IMR-90 (cell line): ENCODE measurements around the gene ST8SIA4. TPM values are rescaled to one million over a fixed set of nuclear protein-coding genes. Genes with fewer than 3 reads are reported as not detected.

Source experiments
- ATAC-seq: fragments of 200-7000 bp; cut with Tn5 transposase; 2 replicates; pipeline ENCODE4 v1.9.1; 2020; ENCODE audit warnings: low read depth, mild to moderate bottlenecking, moderate library complexity
- BruUV-seq: library from RNA; stranded (reverse); fragments of 400-500 nt; replicated peaks from 2 replicates; lab custom pipeline; 2021; lab: Mats Ljungman, UMichigan
- CTCF ChIA-PET: fragments of 300-600 bp; formaldehyde crosslinking; extraction: SDS; loops from one replicate; lab custom pipeline; 2021; ENCODE audit warnings: antibody characterized with exemption; lab: Yijun Ruan, JAX
- POLR2A ChIA-PET: fragments of 300-600 bp; sonication (Branson Sonifier 250); formaldehyde crosslinking; loops from one replicate; lab custom pipeline; 2022; ENCODE audit warnings: antibody characterized with exemption; ENCODE audit not compliant: unreplicated experiment; lab: Charles Lee
- DNase-seq: peaks from one replicate; pipeline ENCODE4 v3.0.0; 2013
- H2AFZ ChIP-seq: replicated peaks from 2 replicates; pipeline ENCODE3; 2013; ENCODE audit warnings: low read length, mild to moderate bottlenecking; ENCODE audit not compliant: poor library complexity
- H2AK5ac ChIP-seq: 2 replicates; pipeline ENCODE4 v1.6.1; 2013; ENCODE audit warnings: low read depth, low read length, inconsistent platforms
- H2AK9ac ChIP-seq: replicated peaks from 2 replicates; pipeline ENCODE3; 2013; ENCODE audit warnings: mild to moderate bottlenecking, low read depth, low read length, moderate library complexity; ENCODE audit not compliant: poor library complexity
- H2BK120ac ChIP-seq: 2 replicates; pipeline ENCODE4 v1.6.1; 2013; ENCODE audit warnings: low read depth, low read length, inconsistent platforms
- H2BK15ac ChIP-seq: 3 replicates; pipeline ENCODE4 v1.6.1; 2013; ENCODE audit warnings: low read depth, low read length, inconsistent platforms
- H2BK20ac ChIP-seq: 2 replicates; pipeline ENCODE4 v1.6.1; 2013; ENCODE audit warnings: low read depth, mild to moderate bottlenecking, inconsistent platforms, low read length, moderate library complexity
- H2BK5ac ChIP-seq: 2 replicates; pipeline ENCODE4 v1.6.1; 2013; ENCODE audit warnings: mild to moderate bottlenecking, low read depth, low read length, inconsistent platforms; ENCODE audit not compliant: poor library complexity, severe bottlenecking
- H3K14ac ChIP-seq: replicated peaks from 2 replicates; pipeline ENCODE4 v1.6.1; 2013; ENCODE audit warnings: low read depth, low read length, inconsistent platforms
- H3K18ac ChIP-seq: 2 replicates; pipeline ENCODE4 v1.6.1; 2013; ENCODE audit warnings: low read depth, low read length, control low read depth
- H3K23ac ChIP-seq: 2 replicates; pipeline ENCODE4 v1.6.1; 2013; ENCODE audit warnings: low read depth, low read length, inconsistent platforms
- H3K27ac ChIP-seq: 2 replicates; pipeline ENCODE4 v1.5.1; 2013; ENCODE audit warnings: mild to moderate bottlenecking, control low read depth, low read length; ENCODE audit not compliant: insufficient read depth
- H3K27me3 ChIP-seq: 2 replicates; pipeline ENCODE4 v1.6.1; 2013; ENCODE audit warnings: low read length; ENCODE audit not compliant: control insufficient read depth, insufficient read depth
- H3K36me3 ChIP-seq: 2 replicates; pipeline ENCODE4 v1.6.1; 2013; ENCODE audit warnings: low read length, mixed read lengths; ENCODE audit not compliant: control insufficient read depth, insufficient read depth
- H3K4ac ChIP-seq: 2 replicates; pipeline ENCODE4 v1.6.1; 2013; ENCODE audit warnings: low read depth, low read length, inconsistent platforms
- H3K4me1 ChIP-seq: 2 replicates; pipeline ENCODE4 v1.6.1; 2013; ENCODE audit warnings: low read length, mixed read lengths; ENCODE audit not compliant: control insufficient read depth, insufficient read depth
- H3K4me2 ChIP-seq: 2 replicates; pipeline ENCODE4 v1.6.1; 2013; ENCODE audit warnings: low read depth, mild to moderate bottlenecking, control low read depth, low read length, moderate library complexity
- H3K4me3 ChIP-seq: 2 replicates; pipeline ENCODE4 v1.5.1; 2013; ENCODE audit warnings: low read depth, mild to moderate bottlenecking, control low read depth, low read length, moderate library complexity; ENCODE audit not compliant: insufficient read depth
- H3K56ac ChIP-seq: 2 replicates; pipeline ENCODE4 v1.6.1; 2013; ENCODE audit warnings: low read length, inconsistent platforms; ENCODE audit not compliant: insufficient read depth; ENCODE audit errors: extremely low read depth
- H3K79me1 ChIP-seq, 2 experiments: 2 replicates each; pipeline ENCODE4 v1.6.1; 2013; ENCODE audit warnings: low read length in 2 of 2, inconsistent platforms in 1 of 2, low read depth in 1 of 2
- H3K9ac ChIP-seq: 2 replicates; pipeline ENCODE4 v1.6.1; 2013; ENCODE audit warnings: low read depth, low read length, control low read depth
- H3K9me1 ChIP-seq: 2 replicates; pipeline ENCODE4 v1.6.1; 2013; ENCODE audit warnings: low read length, inconsistent platforms; ENCODE audit not compliant: insufficient read depth
- H3K9me3 ChIP-seq: 2 replicates; pipeline ENCODE4 v1.6.1; 2013; ENCODE audit warnings: low read length; ENCODE audit not compliant: control insufficient read depth, insufficient read depth
- H4K20me1 ChIP-seq: 2 replicates; pipeline ENCODE4 v1.6.1; 2013; ENCODE audit warnings: low read length, inconsistent platforms; ENCODE audit not compliant: insufficient read depth
- H4K5ac ChIP-seq: 2 replicates; pipeline ENCODE4 v1.6.1; 2013; ENCODE audit warnings: mild to moderate bottlenecking, low read depth, low read length, control low read depth
- H4K8ac ChIP-seq, 2 experiments: 2 replicates each; pipeline ENCODE4 v1.6.1; 2013; ENCODE audit warnings: low read depth in 2 of 2, low read length in 2 of 2, control low read depth in 1 of 2, inconsistent platforms in 1 of 2
- H4K91ac ChIP-seq: 2 replicates; pipeline ENCODE4 v1.6.1; 2013; ENCODE audit warnings: low read depth, low read length, inconsistent platforms; ENCODE audit not compliant: insufficient read depth
- BHLHE40 ChIP-seq: fragments of 150-350 bp; IDR thresholded peaks from 2 replicates; pipeline ENCODE4 v1.6.1; 2016; ENCODE audit warnings: mild to moderate bottlenecking, low read depth, low read length
- CEBPB ChIP-seq: IDR thresholded peaks from 2 replicates; pipeline ENCODE4 v1.6.1; 2012; ENCODE audit warnings: low read depth, low read length, improper control_type of control experiment
- CHD1 ChIP-seq: IDR thresholded peaks from 2 replicates; pipeline ENCODE4 v1.6.1; 2012; ENCODE audit warnings: low read depth, low read length, improper control_type of control experiment
- CTCF ChIP-seq: conservative IDR thresholded peaks from 2 replicates; pipeline ENCODE4 v1.5.1; 2012; ENCODE audit warnings: mild to moderate bottlenecking, low read depth, low read length, improper control_type of control experiment
- FOS ChIP-seq: fragments of 150-350 bp; IDR thresholded peaks from 2 replicates; pipeline ENCODE4 v1.6.1; 2016; ENCODE audit warnings: low read depth, low read length
- MAFK ChIP-seq: IDR thresholded peaks from 2 replicates; pipeline ENCODE4 v1.6.1; 2012; ENCODE audit warnings: low read depth, low read length, improper control_type of control experiment
- MAZ ChIP-seq: IDR thresholded peaks from 2 replicates; pipeline ENCODE4 v1.6.1; 2012; ENCODE audit warnings: low read depth, mild to moderate bottlenecking, low read length, improper control_type of control experiment, moderate library complexity, borderline replicate concordance
- MXI1 ChIP-seq: IDR thresholded peaks from 2 replicates; pipeline ENCODE4 v1.6.1; 2012; ENCODE audit warnings: low read depth, mild to moderate bottlenecking, low read length, moderate library complexity, borderline replicate concordance
- NFE2L2 ChIP-seq: fragments of 150-350 bp; IDR thresholded peaks from 2 replicates; pipeline ENCODE4 v1.6.1; 2016; ENCODE audit warnings: low read depth, mild to moderate bottlenecking, low read length
- POLR2A ChIP-seq: IDR thresholded peaks from 2 replicates; pipeline ENCODE4 v1.6.1; 2012; ENCODE audit warnings: mild to moderate bottlenecking, low read depth, low read length
- RAD21 ChIP-seq: IDR thresholded peaks from 2 replicates; pipeline ENCODE4 v1.6.1; 2012; ENCODE audit warnings: low read length, improper control_type of control experiment
- RCOR1 ChIP-seq: IDR thresholded peaks from 2 replicates; pipeline ENCODE4 v1.6.1; 2012; ENCODE audit warnings: mild to moderate bottlenecking, low read length, improper control_type of control experiment; ENCODE audit not compliant: insufficient replicate concordance
- RFX5 ChIP-seq: IDR thresholded peaks from 2 replicates; pipeline ENCODE4 v1.8.0; 2012; ENCODE audit warnings: low read depth, mild to moderate bottlenecking, low read length, moderate library complexity
- SMC3 ChIP-seq: fragments of 150-350 bp; IDR thresholded peaks from 2 replicates; pipeline ENCODE4 v1.6.1; 2016; ENCODE audit warnings: low read depth, mild to moderate bottlenecking, antibody characterized with exemption, low read length, moderate library complexity
- USF2 ChIP-seq: fragments of 150-350 bp; IDR thresholded peaks from 2 replicates; pipeline ENCODE4 v1.6.1; 2017; ENCODE audit warnings: mild to moderate bottlenecking, antibody characterized with exemption, low read length, low read depth
- WGBS, 2 experiments: methylation state at CpG; one replicate each; pipeline versions ENCODE4 v1.1.5 to v1.1.7; 2013; ENCODE audit warnings: missing lambda C conversion rate in 2 of 2; ENCODE audit not compliant: insufficient read length in 1 of 2; ENCODE audit errors: extremely low coverage in 2 of 2; 5-methylcytosine and 5-hydroxymethylcytosine counted together
- dilution Hi-C: fragments of 300-500 bp; cut with HindIII; formaldehyde crosslinking; loops from one replicate; pipeline ENCODE4 v1.14.3; 2018; ENCODE audit warnings: low sequenced_read_pairs; ENCODE audit not compliant: unreplicated experiment
- in situ Hi-C: fragments of 300-500 bp; cut with MboI; formaldehyde crosslinking; loops from 3 replicates; pipeline ENCODE4 v1.14.3; 2019; ENCODE audit warnings: low sequenced_read_pairs, inconsistent platforms, mixed read lengths
- intact Hi-C: fragments of 100-400 bp; cut with micrococcal nuclease; formaldehyde crosslinking; loops from 2 replicates; pipeline ENCODE4 v1.10.0; 2022
- polyA plus RNA-seq, 3 experiments: library from polyadenylated mRNA; depleted of rRNA; stranded (reverse); fragments of >200 nt; gene quantifications; 2 replicates each; pipeline ENCODE4 v1.2.3, GENCODE V29; 2012; ENCODE audit warnings: low replicate concordance in 1 of 3
- total RNA-seq: library from RNA; depleted of rRNA; stranded (reverse); fragments of >200 nt; gene quantifications from 2 replicates; pipeline ENCODE4 v1.2.3, GENCODE V29; 2012
- TF ChIP-seq, protein P1 (sequence below): fragments of 150-350 bp; IDR thresholded peaks from 2 replicates; pipeline ENCODE4 v1.6.1; 2016; ENCODE audit warnings: low read depth, mild to moderate bottlenecking, low read length, moderate library complexity, borderline replicate concordance

ST8SIA4 gene
- total and polyA plus RNA-seq, 2 of the 4 experiments (the other 2 are of a cell fraction) = 0.02 to 0.18 TPM

DNA sequence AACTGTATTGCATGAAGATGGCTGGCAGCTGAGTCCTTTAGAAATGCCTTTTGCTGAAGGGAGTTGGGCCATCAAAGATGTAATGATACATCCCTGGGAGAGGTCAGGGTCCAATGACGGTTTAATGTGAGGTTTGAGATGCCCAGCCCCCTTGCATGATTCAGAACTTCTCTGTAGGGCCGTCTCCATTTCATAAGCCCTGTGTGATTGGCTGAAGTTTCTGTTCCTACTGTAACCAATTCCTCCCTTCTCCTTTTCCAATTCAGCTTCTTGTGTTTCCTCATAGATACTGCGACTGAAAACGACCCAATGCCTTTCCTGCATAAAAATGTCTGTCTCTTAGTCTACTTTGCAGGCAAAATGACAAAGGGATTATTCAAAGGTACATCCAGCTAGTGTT is 47.9 kb upstream of the ST8SIA4 start:
- ATAC-seq = no peak
- no peak overlapping the region for H3K18ac ChIP-seq
- no peaks in the 10 kb centered on the region for H3K4me1 ChIP-seq
- H3K56ac ChIP-seq = no peak overlapping the region
- ChIA-PET CTCF (no interaction called here), POLR2A (no interaction called here)
- no peak overlapping the region for H3K4me2 ChIP-seq
- in situ Hi-C loops (no loop called here), dilution Hi-C loops (no loop called here), intact Hi-C loops (no loop called here)
- H3K9me3 ChIP-seq = no peaks in the 10 kb centered on the region
- no peak overlapping the region for H3K9ac ChIP-seq
- no TSS peak for BruUV-seq
- H2AK5ac ChIP-seq = no peak overlapping the region
- no peak overlapping the region for H2AK9ac ChIP-seq
- H3K23ac ChIP-seq = no peak overlapping the region
- H2BK20ac ChIP-seq = no peak overlapping the region
- H2BK5ac ChIP-seq = no peak overlapping the region
- no peak overlapping the region for H2AFZ ChIP-seq
- no peaks in the 10 kb centered on the region for H4K20me1 ChIP-seq
- H3K27ac ChIP-seq = no peak overlapping the region
- H3K4me3 ChIP-seq = no peak overlapping the region
- H2BK120ac ChIP-seq = no peak overlapping the region
- H3K27me3 ChIP-seq = no peaks in the 10 kb centered on the region
- no CpG with 5 or more reads among the region's 4 CpGs for WGBS, 2 experiments
- H3K9me1 ChIP-seq = no peaks in the 10 kb centered on the region
- no peak overlapping the region for H4K5ac ChIP-seq
- no peak overlapping the region for H4K8ac ChIP-seq
- H3K4ac ChIP-seq = no peak overlapping the region
- no peak overlapping the region for H4K91ac ChIP-seq
- no peak overlapping the region for H2BK15ac ChIP-seq
- H3K79me1 ChIP-seq = no peaks in the 10 kb centered on the region
- TF ChIP-seq MAZ (no peak), CEBPB (no peak), RFX5 (no peak), USF2 (no peak), SMC3 (no peak), CTCF (no peak), CHD1 (no peak), BHLHE40 (no peak), RAD21 (no peak), MXI1 (no peak), POLR2A (no peak), RCOR1 (no peak), FOS (no peak), MAFK (no peak), NFE2L2 (no peak)
- TF ChIP-seq, protein P1, sequence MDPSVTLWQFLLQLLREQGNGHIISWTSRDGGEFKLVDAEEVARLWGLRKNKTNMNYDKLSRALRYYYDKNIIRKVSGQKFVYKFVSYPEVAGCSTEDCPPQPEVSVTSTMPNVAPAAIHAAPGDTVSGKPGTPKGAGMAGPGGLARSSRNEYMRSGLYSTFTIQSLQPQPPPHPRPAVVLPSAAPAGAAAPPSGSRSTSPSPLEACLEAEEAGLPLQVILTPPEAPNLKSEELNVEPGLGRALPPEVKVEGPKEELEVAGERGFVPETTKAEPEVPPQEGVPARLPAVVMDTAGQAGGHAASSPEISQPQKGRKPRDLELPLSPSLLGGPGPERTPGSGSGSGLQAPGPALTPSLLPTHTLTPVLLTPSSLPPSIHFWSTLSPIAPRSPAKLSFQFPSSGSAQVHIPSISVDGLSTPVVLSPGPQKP = no peak
- no peak overlapping the region for H3K14ac ChIP-seq
- DNase-seq = no peak
- no peaks in the 10 kb centered on the region for H3K36me3 ChIP-seq
